Measurements from ENCODE around the gene TMEM33. TPM values are rescaled to one million over a fixed set of nuclear protein-coding genes. Genes with fewer than 3 reads are reported as not detected.

TMEM33 gene
- total RNA-seq, 1 donor from 2014 or later, result 59.6 TPM

DNA sequence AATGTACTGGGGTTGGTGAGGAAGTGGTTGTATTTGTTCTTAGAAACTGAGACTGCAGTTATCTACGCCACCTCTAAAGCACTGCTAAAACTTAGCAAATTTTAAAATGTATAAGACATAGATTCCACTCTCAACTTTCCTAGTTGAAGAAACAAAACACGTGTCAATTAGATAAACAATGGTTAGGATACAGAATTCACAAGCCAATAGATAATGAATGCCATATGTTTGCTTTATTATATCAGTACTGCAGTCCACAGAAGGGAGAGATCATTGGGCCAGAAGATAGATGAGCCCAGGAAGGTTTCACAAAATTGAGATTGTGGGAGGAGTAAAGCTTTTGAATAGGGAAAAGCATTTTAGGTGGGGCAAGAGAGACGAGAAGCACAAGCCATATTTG lies 14.3 kb downstream of the TMEM33 start:
- Mint-ChIP-seq H3K27ac (ENCODE audit: unreplicated experiment) (no peak overlapping the region), H3K27me3 (ENCODE audit: unreplicated experiment) (no peaks in the 10 kb centered on the region), H3K4me3 (ENCODE audit: unreplicated experiment) (no peak overlapping the region), H3K36me3 (ENCODE audit: low read depth, unreplicated experiment) (peaks cover 10% of the 10 kb centered on the region), H3K9me3 (ENCODE audit: unreplicated experiment) (no peaks in the 10 kb centered on the region), H3K4me1 (ENCODE audit: unreplicated experiment) (no peaks in the 10 kb centered on the region)
- TF ChIP-seq CTCF (IDR thresholded peaks at IDR 0.05; ENCODE audit: unreplicated experiment), result no peak
- DNase-seq (ENCODE audit: low spot score), result no peak

DNA sequence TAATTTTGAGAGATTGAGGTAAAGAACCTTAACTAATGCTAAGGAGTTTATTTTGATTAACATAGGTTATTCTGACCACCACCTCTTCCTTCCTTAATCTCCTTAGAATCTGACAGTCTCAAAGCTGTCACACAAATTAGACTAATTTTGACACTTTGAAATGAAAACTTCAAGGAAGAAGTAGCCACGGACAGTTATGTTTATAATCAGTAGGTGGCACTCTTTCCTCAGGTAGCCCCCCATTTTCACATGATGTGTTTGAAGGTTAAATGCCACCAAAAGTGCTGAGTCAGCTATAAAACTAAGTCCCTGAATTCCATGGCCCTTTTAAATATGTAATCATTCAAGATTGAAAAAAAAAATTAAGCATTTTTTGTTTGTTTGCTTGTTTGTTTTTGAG lies 22.4 kb downstream of the TMEM33 start:
- no peak overlapping the region for H3K4me3 Mint-ChIP-seq (ENCODE audit: unreplicated experiment)
- H3K27me3 Mint-ChIP-seq (ENCODE audit: unreplicated experiment), result no peaks in the 10 kb centered on the region
- H3K4me1 Mint-ChIP-seq (ENCODE audit: unreplicated experiment), result peaks cover 4% of the 10 kb centered on the region
- peak; percentile 58 for TF ChIP-seq CTCF (IDR thresholded peaks at IDR 0.05; ENCODE audit: unreplicated experiment)
- no peaks in the 10 kb centered on the region for H3K9me3 Mint-ChIP-seq (ENCODE audit: unreplicated experiment)
- peaks cover under 1% of the 10 kb centered on the region for H3K36me3 Mint-ChIP-seq (ENCODE audit: low read depth, unreplicated experiment)
- H3K27ac Mint-ChIP-seq (ENCODE audit: unreplicated experiment), result no peak overlapping the region
- DNase-seq (ENCODE audit: low spot score), result no peak

DNA sequence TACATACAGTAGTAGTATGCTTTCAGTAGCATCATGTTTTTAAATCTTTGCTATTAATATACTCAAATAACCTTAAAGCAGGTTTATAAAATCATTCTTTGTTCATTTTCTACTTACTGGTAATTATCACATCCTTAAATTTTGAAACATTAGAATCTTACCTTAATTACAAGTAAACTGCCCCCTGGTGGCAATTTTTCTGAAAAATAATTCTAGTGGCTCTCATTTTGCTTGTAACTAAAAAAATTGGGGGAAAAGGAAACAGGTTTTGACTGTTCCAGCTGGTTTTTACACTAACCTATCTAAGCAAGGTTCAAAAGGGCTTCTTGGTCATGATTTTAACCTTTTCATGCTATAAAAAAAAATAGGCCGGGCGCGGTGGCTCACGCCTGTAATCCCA lies 27.9 kb downstream of the TMEM33 start:
- no peak for DNase-seq (ENCODE audit: low spot score)
- H3K4me1 Mint-ChIP-seq (ENCODE audit: unreplicated experiment), result peaks cover 4% of the 10 kb centered on the region
- H3K27ac Mint-ChIP-seq (ENCODE audit: unreplicated experiment), result no peak overlapping the region
- H3K4me3 Mint-ChIP-seq (ENCODE audit: unreplicated experiment), result no peak overlapping the region
- no peaks in the 10 kb centered on the region for H3K9me3 Mint-ChIP-seq (ENCODE audit: unreplicated experiment)
- TF ChIP-seq CTCF (IDR thresholded peaks at IDR 0.05; ENCODE audit: unreplicated experiment), result peak; percentile 82
- H3K36me3 Mint-ChIP-seq (ENCODE audit: low read depth, unreplicated experiment), result peaks cover 2% of the 10 kb centered on the region
- H3K27me3 Mint-ChIP-seq (ENCODE audit: unreplicated experiment), result no peaks in the 10 kb centered on the region

GRCh38 chr4:41964401-41964800 lies 29.2 kb downstream of the TMEM33 start:
- Mint-ChIP-seq H3K27ac (ENCODE audit: unreplicated experiment) (no peak overlapping the region), H3K4me1 (ENCODE audit: unreplicated experiment) (peaks cover 4% of the 10 kb centered on the region), H3K4me3 (ENCODE audit: unreplicated experiment) (no peak overlapping the region), H3K27me3 (ENCODE audit: unreplicated experiment) (no peaks in the 10 kb centered on the region), H3K9me3 (ENCODE audit: unreplicated experiment) (no peaks in the 10 kb centered on the region), H3K36me3 (ENCODE audit: low read depth, unreplicated experiment) (peaks cover 6% of the 10 kb centered on the region)
- no peak for DNase-seq (ENCODE audit: low spot score)
- TF ChIP-seq CTCF (IDR thresholded peaks at IDR 0.05; ENCODE audit: unreplicated experiment), result no peak

- H3K27ac Mint-ChIP-seq (ENCODE audit: unreplicated experiment), result no peak overlapping the region
- H3K27me3 Mint-ChIP-seq (ENCODE audit: unreplicated experiment), result peaks cover 1% of the 10 kb centered on the region
- no peaks in the 10 kb centered on the region for H3K4me1 Mint-ChIP-seq (ENCODE audit: unreplicated experiment)
- H3K36me3 Mint-ChIP-seq (ENCODE audit: low read depth, unreplicated experiment), result peaks cover 14% of the 10 kb centered on the region
- no peak for TF ChIP-seq CTCF (IDR thresholded peaks at IDR 0.05; ENCODE audit: unreplicated experiment)
- H3K4me3 Mint-ChIP-seq (ENCODE audit: unreplicated experiment), result no peak overlapping the region
- no peaks in the 10 kb centered on the region for H3K9me3 Mint-ChIP-seq (ENCODE audit: unreplicated experiment)
- no peak for DNase-seq (ENCODE audit: low spot score)
Observed at GRCh38 chr4:41967392-41967791, 32.2 kb downstream of the TMEM33 start.
